Keratinocyte (primary cell): ENCODE measurements around the gene WDR70.

ENCODE experiments used
- CTCF ChIP-seq, 3 experiments: IDR thresholded peaks in 1 of 3; conservative IDR thresholded peaks in 1 of 3; optimal IDR thresholded peaks in 1 of 3; 2 replicates in 2 of 3; 3 replicates in 1 of 3; pipeline versions ENCODE3 to v1.5.1; 2011; ENCODE audit warnings: low read length in 3 of 3, mild to moderate bottlenecking in 3 of 3, moderate library complexity in 2 of 3, control low read depth in 1 of 3, inconsistent platforms in 1 of 3; ENCODE audit not compliant: insufficient read depth in 2 of 3; ENCODE audit errors: extremely low read depth in 1 of 3
- EZH2 ChIP-seq: IDR thresholded peaks from one replicate; pipeline ENCODE4 v1.6.1; 2012; ENCODE audit warnings: inconsistent platforms, mild to moderate bottlenecking, low read length, moderate library complexity

- TF ChIP-seq CTCF (optimal IDR thresholded peaks at IDR 0.05 in 1 of 3, IDR thresholded peaks at IDR 0.05 in 1 of 3, conservative IDR thresholded peaks at IDR 0.05 in 1 of 3; ENCODE audit: extremely low read depth in 1 of 3, insufficient read depth in 2 of 3, low read length in 3 of 3) (no peak), EZH2 (no peak)
Measured at GRCh38 chr5:37375091-37375490, 4.0 kb upstream of the WDR70 start.
